ENCODE measurements around the gene GPR26. TPM values are rescaled to one million over a fixed set of nuclear protein-coding genes. Genes with fewer than 3 reads are reported as not detected.

GPR26 gene
- total RNA-seq, 1 experiment from 2014 or later = 0.07 TPM

DNA sequence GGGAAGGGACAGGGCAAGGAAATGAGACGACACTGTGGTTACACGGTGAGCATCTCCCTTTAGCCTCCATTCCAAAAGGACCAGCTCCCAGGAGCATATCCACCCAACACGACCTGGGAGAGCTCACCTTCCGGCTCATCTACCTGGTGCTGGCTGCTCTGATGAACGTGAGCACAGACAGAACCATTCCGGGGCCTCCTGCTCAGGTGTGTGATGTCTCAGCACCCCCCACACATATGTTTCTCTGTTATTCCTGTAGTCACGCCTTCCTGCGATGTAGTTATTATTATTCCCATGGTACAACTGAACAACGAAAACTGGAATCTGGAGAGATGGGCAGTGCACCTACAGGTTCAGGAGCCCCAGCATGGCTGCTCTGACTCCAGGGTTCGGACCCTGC is 20.5 kb upstream of the GPR26 start:
- Histone ChIP-seq H3K79me1 (ENCODE audit: insufficient read depth, low read depth, low read length, poor library complexity, severe bottlenecking) (no peaks in the 10 kb centered on the region), H3K27ac (ENCODE audit: insufficient read length, low read depth, low read length) (no peak overlapping the region), H3K79me2 (ENCODE audit: insufficient read depth, low read length) (no peaks in the 10 kb centered on the region), H3K27me3 (ENCODE audit: insufficient read depth, low read length) (no peaks in the 10 kb centered on the region), H4K20me1 (ENCODE audit: control insufficient read depth, insufficient read depth, insufficient read length) (no peaks in the 10 kb centered on the region), H3K56ac (ENCODE audit: insufficient read length, low read depth, low read length) (no peak overlapping the region), H2AK5ac (ENCODE audit: insufficient read length, low read length) (no peak overlapping the region), H4K8ac (replicated peaks; ENCODE audit: insufficient read length, low read depth, low read length) (peak overlapping the region; percentile 9), H3K9me3 (ENCODE audit: control insufficient read depth, low read depth, low read length) (no peaks in the 10 kb centered on the region), H2BK120ac (ENCODE audit: low read depth, low read length, poor library complexity, severe bottlenecking) (no peak overlapping the region), H3T11ph (ENCODE audit: low read length) (no peak overlapping the region), H3K4me2 (ENCODE audit: insufficient read depth, insufficient read length, low read length) (no peak overlapping the region), H3K4ac (ENCODE audit: low read depth, low read length) (no peak overlapping the region), H2BK12ac (ENCODE audit: insufficient read length, low read depth, low read length) (no peak overlapping the region), H2BK5ac (ENCODE audit: insufficient read length, low read length) (no peak overlapping the region), H2AFZ (ENCODE audit: low read length) (no peak overlapping the region), H4K91ac (ENCODE audit: insufficient read length, low read depth, low read length) (no peak overlapping the region), H3K9ac (ENCODE audit: extremely low read depth, insufficient read length, low read length) (no peak overlapping the region), H4K5ac (ENCODE audit: insufficient read length, low read depth, low read length) (no peak overlapping the region), H3K4me1 (ENCODE audit: insufficient read depth, low read length) (peaks cover 9% of the 10 kb centered on the region; the same call in 1 of the 2 replicates), H2BK20ac (ENCODE audit: low read depth, low read length, poor library complexity, severe bottlenecking) (no peak overlapping the region), H3K18ac (ENCODE audit: insufficient read length, low read depth, low read length) (no peak overlapping the region), H3K23me2 (ENCODE audit: insufficient read length, low read depth, low read length, poor library complexity, severe bottlenecking) (no peaks in the 10 kb centered on the region), H3K14ac (ENCODE audit: insufficient read depth, low read length) (0 out of 2 replicates have a peak overlapping the region, but pooled peaks have one; percentile 44), H3K23ac (ENCODE audit: insufficient read length, low read depth, low read length) (no peak overlapping the region), H2BK15ac (ENCODE audit: low read depth, low read length) (no peak overlapping the region)
- peak; percentile 8 for DNase-seq
- Mint-ChIP-seq H3K27me3 (ENCODE audit: low read depth) (peaks cover 9% of the 10 kb centered on the region), H3K4me1 (peaks cover 21 to 26% of the 10 kb centered on the region in 2 experiments), H3K9me3 (no peaks in the 10 kb centered on the region; a peak in 1 of 5 replicates), H3K27ac (no peak overlapping the region), H3K36me3 (ENCODE audit: insufficient read depth in 1 of 3, low read depth in 3 of 3) (no peaks in the 10 kb centered on the region), H3K4me3 (no peak overlapping the region)
- no CpG with 5 or more reads among the region's 10 CpGs for WGBS (ENCODE audit: extremely low coverage, insufficient read length, low lambda C conversion rate)
- TF ChIP-seq, protein P1, sequence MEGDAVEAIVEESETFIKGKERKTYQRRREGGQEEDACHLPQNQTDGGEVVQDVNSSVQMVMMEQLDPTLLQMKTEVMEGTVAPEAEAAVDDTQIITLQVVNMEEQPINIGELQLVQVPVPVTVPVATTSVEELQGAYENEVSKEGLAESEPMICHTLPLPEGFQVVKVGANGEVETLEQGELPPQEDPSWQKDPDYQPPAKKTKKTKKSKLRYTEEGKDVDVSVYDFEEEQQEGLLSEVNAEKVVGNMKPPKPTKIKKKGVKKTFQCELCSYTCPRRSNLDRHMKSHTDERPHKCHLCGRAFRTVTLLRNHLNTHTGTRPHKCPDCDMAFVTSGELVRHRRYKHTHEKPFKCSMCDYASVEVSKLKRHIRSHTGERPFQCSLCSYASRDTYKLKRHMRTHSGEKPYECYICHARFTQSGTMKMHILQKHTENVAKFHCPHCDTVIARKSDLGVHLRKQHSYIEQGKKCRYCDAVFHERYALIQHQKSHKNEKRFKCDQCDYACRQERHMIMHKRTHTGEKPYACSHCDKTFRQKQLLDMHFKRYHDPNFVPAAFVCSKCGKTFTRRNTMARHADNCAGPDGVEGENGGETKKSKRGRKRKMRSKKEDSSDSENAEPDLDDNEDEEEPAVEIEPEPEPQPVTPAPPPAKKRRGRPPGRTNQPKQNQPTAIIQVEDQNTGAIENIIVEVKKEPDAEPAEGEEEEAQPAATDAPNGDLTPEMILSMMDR (conservative IDR thresholded peaks at IDR 0.05) = no peak

Measured in H9 (cell line).